Lung (tissue), 12 donors: ENCODE data around the gene RECK. TPM values are rescaled to one million over a fixed set of nuclear protein-coding genes. Genes with fewer than 3 reads are reported as not detected.
A peak's percentile ranks its signal among the peaks of the same experiment; 100 is the strongest.
"Not testable (repeated sequence)": the region's sequence is repeated elsewhere in the genome, so short reads cannot be mapped to it uniquely, and the experiment has no call there.

Experiments
- ATAC-seq: fragments of 200-7000 bp; cut with Tn5 transposase; one replicate; pipeline ENCODE4 v1.9.1; 2020; ENCODE audit warnings: moderate number of reproducible peaks; ENCODE audit not compliant: insufficient read depth, low FRiP score
- DNase-seq, 3 donors: peaks; one replicate each; pipeline ENCODE4 v3.0.0-alpha.2; 2013 to 2017
- H3K27ac ChIP-seq, 2 donors: one replicate each; pipeline ENCODE4 v1.5.1; 2013; ENCODE audit warnings: mild to moderate bottlenecking in 2 of 2, moderate library complexity in 2 of 2, control low read depth in 1 of 2, inconsistent platforms in 1 of 2, low read depth in 1 of 2, low read length in 1 of 2
- H3K27me3 ChIP-seq, 3 donors: one replicate each; pipeline ENCODE4 v1.5.1; 2013; ENCODE audit warnings: low read length in 2 of 3; ENCODE audit not compliant: control insufficient read depth in 3 of 3, insufficient read depth in 3 of 3
- H3K36me3 ChIP-seq, 4 donors: one replicate each; pipeline ENCODE4 v1.5.1; 2013; ENCODE audit warnings: low read length in 4 of 4, mild to moderate bottlenecking in 1 of 4, moderate library complexity in 1 of 4; ENCODE audit not compliant: control insufficient read depth in 4 of 4, insufficient read depth in 4 of 4
- H3K4me1 ChIP-seq, 5 donors: one replicate each; pipeline ENCODE4 v1.5.1; 2013; ENCODE audit warnings: low read length in 5 of 5, mild to moderate bottlenecking in 2 of 5, moderate library complexity in 1 of 5; ENCODE audit not compliant: control insufficient read depth in 5 of 5, insufficient read depth in 5 of 5
- H3K4me3 ChIP-seq: one replicate; pipeline ENCODE4 v1.5.1; 2013; ENCODE audit warnings: mild to moderate bottlenecking, control low read depth, moderate library complexity
- H3K9ac ChIP-seq, 2 donors: one replicate each; pipeline ENCODE4 v1.5.1; 2013; ENCODE audit warnings: low read length in 2 of 2, control low read depth in 1 of 2; ENCODE audit not compliant: insufficient read depth in 1 of 2
- H3K9me3 ChIP-seq, 4 donors: one replicate each; pipeline ENCODE4 v1.5.1; 2013; ENCODE audit warnings: low read length in 3 of 4, mild to moderate bottlenecking in 1 of 4, moderate library complexity in 1 of 4; ENCODE audit not compliant: control insufficient read depth in 4 of 4, insufficient read depth in 3 of 4
- WGBS, 2 donors: extraction: QIAGEN DNeasy Blood & Tissue Kit; methylation state at CpG; one replicate each; pipeline ENCODE4 v1.1.7; 2013; 5-methylcytosine and 5-hydroxymethylcytosine counted together
- polyA plus RNA-seq, 2 donors: library from polyadenylated mRNA; stranded (reverse); fragments of 200-250 nt; gene quantifications; one replicate each; pipeline ENCODE4 v1.2.1, GENCODE V29; 2013
- total RNA-seq, 2 donors: library from RNA; depleted of rRNA in 1 of 2; stranded (reverse); fragments of >200 nt in 1 of 2; gene quantifications; one replicate each; pipeline ENCODE4 v1.2.1, GENCODE V29; 2014 to 2021
- TF ChIP-seq, protein P1 (sequence below): IDR thresholded peaks from 2 replicates; pipeline ENCODE4 v1.5.1; 2012; ENCODE audit warnings: mild to moderate bottlenecking; ENCODE audit errors: control extremely low read depth, extremely low read depth
- donor health status: control.
- donor health status: control.
- donor health status: Bipolar disorder and iron deficiency.
- donor health status: healthy.
- donor health status: DM: yes; HTN: yes; CAD: no.

The RECK gene
- total and polyA plus RNA-seq, 4 donors, result 4.5 to 19.3 (median 12.0) TPM

DNA sequence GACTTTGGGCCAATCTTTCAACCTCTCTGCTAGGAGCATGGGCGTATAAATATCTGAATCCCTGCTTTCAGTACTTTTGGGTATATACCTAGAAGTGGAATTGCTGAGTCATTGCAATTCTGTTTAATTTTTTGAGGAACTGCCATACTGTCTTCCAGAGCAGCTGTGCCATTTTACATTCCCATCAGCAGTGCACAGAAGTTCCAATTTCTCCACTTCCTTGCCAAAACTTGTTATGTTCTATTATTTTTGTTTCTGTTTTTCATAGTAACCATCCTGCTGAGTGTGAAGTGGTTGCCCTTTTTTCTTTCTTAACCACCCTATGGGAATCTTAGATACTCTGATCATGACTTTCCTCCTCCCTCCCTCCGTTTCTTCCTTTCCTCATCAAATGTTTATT lies 121.4 kb downstream of the RECK start:
- H3K4me1 ChIP-seq, result peaks cover 0 to 16% (median 8%) of the 10 kb centered on the region in 5 donors
- H3K27ac ChIP-seq, result peak overlapping the region in 1 of 2 donors; percentile 64
- TF ChIP-seq, protein P1, sequence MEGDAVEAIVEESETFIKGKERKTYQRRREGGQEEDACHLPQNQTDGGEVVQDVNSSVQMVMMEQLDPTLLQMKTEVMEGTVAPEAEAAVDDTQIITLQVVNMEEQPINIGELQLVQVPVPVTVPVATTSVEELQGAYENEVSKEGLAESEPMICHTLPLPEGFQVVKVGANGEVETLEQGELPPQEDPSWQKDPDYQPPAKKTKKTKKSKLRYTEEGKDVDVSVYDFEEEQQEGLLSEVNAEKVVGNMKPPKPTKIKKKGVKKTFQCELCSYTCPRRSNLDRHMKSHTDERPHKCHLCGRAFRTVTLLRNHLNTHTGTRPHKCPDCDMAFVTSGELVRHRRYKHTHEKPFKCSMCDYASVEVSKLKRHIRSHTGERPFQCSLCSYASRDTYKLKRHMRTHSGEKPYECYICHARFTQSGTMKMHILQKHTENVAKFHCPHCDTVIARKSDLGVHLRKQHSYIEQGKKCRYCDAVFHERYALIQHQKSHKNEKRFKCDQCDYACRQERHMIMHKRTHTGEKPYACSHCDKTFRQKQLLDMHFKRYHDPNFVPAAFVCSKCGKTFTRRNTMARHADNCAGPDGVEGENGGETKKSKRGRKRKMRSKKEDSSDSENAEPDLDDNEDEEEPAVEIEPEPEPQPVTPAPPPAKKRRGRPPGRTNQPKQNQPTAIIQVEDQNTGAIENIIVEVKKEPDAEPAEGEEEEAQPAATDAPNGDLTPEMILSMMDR, result no peak
- ATAC-seq (no peak), DNase-seq (peak in 2 of 3 donors; percentile 57 to 70)
- peaks cover 0 to 2% (median 0%) of the 10 kb centered on the region in 4 donors for H3K9me3 ChIP-seq
- no peak overlapping the region for H3K9ac ChIP-seq
- H3K4me3 ChIP-seq, result no peak overlapping the region
- 63 to 74% methylated on average over 2 of the region's 2 CpGs for WGBS, 2 donors
- H3K27me3 ChIP-seq, result no peaks in the 10 kb centered on the region
- peaks cover 0 to 5% (median under 1%) of the 10 kb centered on the region in 4 donors for H3K36me3 ChIP-seq

DNA sequence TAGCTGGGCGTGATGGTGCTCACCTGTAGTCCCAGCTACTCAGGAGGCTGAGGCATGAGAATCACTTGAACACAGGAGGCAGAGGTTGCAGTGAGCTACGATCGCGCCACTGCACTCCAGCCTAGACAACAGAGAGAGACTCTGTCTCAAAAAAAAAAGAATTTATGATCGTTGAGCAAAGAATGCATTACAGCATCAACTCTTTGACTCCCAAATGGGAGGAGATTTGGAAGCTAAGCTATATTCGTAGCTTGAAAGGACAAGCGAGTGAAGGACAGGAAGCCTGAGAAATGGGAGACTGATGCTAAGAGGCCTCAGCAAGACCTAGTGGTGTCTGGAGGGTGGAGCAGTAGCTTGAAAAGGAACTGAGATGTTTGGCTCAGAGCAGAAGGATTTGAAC lies 122.2 kb downstream of the RECK start:
- H3K36me3 ChIP-seq, result peaks cover 0 to 5% (median 0%) of the 10 kb centered on the region in 4 donors
- 80 to 87% methylated on average over 7 of the region's 7 CpGs for WGBS, 2 donors
- H3K9me3 ChIP-seq, result peaks cover 0 to 2% (median 0%) of the 10 kb centered on the region in 4 donors
- DNase-seq, result no peak
- H3K27ac ChIP-seq, result no peak overlapping the region
- TF ChIP-seq, protein P1, result no peak
- H3K27me3 ChIP-seq, result no peaks in the 10 kb centered on the region
- H3K4me3 ChIP-seq, result no peak overlapping the region
- H3K9ac ChIP-seq, result no peak overlapping the region
- no peak for ATAC-seq
- peaks cover 0 to 24% (median 16%) of the 10 kb centered on the region in 5 donors for H3K4me1 ChIP-seq

- not testable (repeated sequence) for ATAC-seq, H3K9me3 ChIP-seq, H3K9ac ChIP-seq, DNase-seq, H3K36me3 ChIP-seq, H3K27me3 ChIP-seq, H3K27ac ChIP-seq, H3K4me3 ChIP-seq
- peaks cover 0 to 20% (median 14%) of the 10 kb centered on the region in 5 donors for H3K4me1 ChIP-seq
- 93 to 97% methylated on average over 4 of the region's 4 CpGs for WGBS, 2 donors
Measured at GRCh38 chr9:36159509-36159908, 122.8 kb downstream of the RECK start.

GRCh38 chr9:36160126-36160525 lies 123.4 kb downstream of the RECK start:
- peaks cover 0 to 18% (median 9%) of the 10 kb centered on the region in 5 donors for H3K4me1 ChIP-seq
- WGBS, 2 donors, result 75 to 92% methylated on average over 11 of the region's 11 CpGs
- H3K36me3 ChIP-seq, H3K9ac ChIP-seq, H3K27me3 ChIP-seq, H3K9me3 ChIP-seq, H3K27ac ChIP-seq, H3K4me3 ChIP-seq, DNase-seq, ATAC-seq: not testable (repeated sequence)
